Duodenal mucosa (tissue), 2 donors: ENCODE results near the gene ADORA2A.

ENCODE experiments used
- H3K27ac ChIP-seq: one replicate; pipeline ENCODE4 v1.7.0; 2013; ENCODE audit warnings: low read depth, low read length
- H3K27me3 ChIP-seq, 2 donors: one replicate each; pipeline ENCODE4 v1.7.0; 2013; ENCODE audit warnings: low read length in 2 of 2, control low read depth in 1 of 2; ENCODE audit not compliant: insufficient read depth in 2 of 2, control insufficient read depth in 1 of 2
- H3K36me3 ChIP-seq, 2 donors: one replicate each; pipeline ENCODE4 v1.7.0; 2013; ENCODE audit warnings: low read length in 2 of 2, control low read depth in 1 of 2; ENCODE audit not compliant: insufficient read depth in 2 of 2, control insufficient read depth in 1 of 2
- H3K4me1 ChIP-seq, 2 donors: one replicate each; pipeline ENCODE4 v1.7.0; 2013; ENCODE audit warnings: low read length in 2 of 2, control low read depth in 1 of 2; ENCODE audit not compliant: insufficient read depth in 2 of 2, control insufficient read depth in 1 of 2
- H3K4me3 ChIP-seq, 2 donors: one replicate each; pipeline ENCODE4 v1.7.0; 2013; ENCODE audit warnings: low read length in 2 of 2, low read depth in 1 of 2
- H3K9ac ChIP-seq, 2 donors: one replicate each; pipeline ENCODE4 v1.7.0; 2013; ENCODE audit warnings: low read length in 2 of 2, low read depth in 1 of 2
- H3K9me3 ChIP-seq, 2 donors: one replicate each; pipeline ENCODE4 v1.7.0; 2013; ENCODE audit warnings: low read length in 2 of 2, control low read depth in 1 of 2; ENCODE audit not compliant: control insufficient read depth in 1 of 2

ADORA2A gene

GRCh38 chr22:24427500-24428164 lies at the start of gene ADORA2A:
Gene ADORA2A, plus strand, starts transcription at chr22:24427599. Its CDS starts 5,806 bp downstream, at chr22:24433405.
- H3K27me3 ChIP-seq = peaks cover 1 to 18% of the 10 kb centered on the region in 2 donors
- no peaks in the 10 kb centered on the region for H3K9me3 ChIP-seq
- H3K36me3 ChIP-seq = no peaks in the 10 kb centered on the region
- peak within 1 kb of the TSS; percentile 33 to 57 for H3K9ac ChIP-seq
- H3K27ac ChIP-seq = peak within 1 kb of the TSS; percentile 58
- peaks cover 19 to 55% of the 10 kb centered on the region in 2 donors for H3K4me1 ChIP-seq
- H3K4me3 ChIP-seq = peak within 1 kb of the TSS; percentile 29 to 44

GRCh38 chr22:24379536-24379935 lies 47.9 kb upstream of the ADORA2A start:
- no peaks in the 10 kb centered on the region for H3K4me1 ChIP-seq

GRCh38 chr22:24380220-24380904 lies 47.0 kb upstream of the ADORA2A start:
- no peaks in the 10 kb centered on the region for H3K4me1 ChIP-seq
- H3K27ac ChIP-seq = no peak overlapping the region
- no peaks in the 10 kb centered on the region for H3K27me3 ChIP-seq

More at GRCh38 chr22:24379536-24379935, 47.9 kb upstream of the ADORA2A start:
- H3K27ac ChIP-seq = no peak overlapping the region
- H3K9me3 ChIP-seq = no peaks in the 10 kb centered on the region
- H3K27me3 ChIP-seq = no peaks in the 10 kb centered on the region
- H3K36me3 ChIP-seq = peaks cover 2 to 33% of the 10 kb centered on the region in 2 donors
- no peak overlapping the region for H3K4me3 ChIP-seq
- H3K9ac ChIP-seq = no peak overlapping the region

DNA sequence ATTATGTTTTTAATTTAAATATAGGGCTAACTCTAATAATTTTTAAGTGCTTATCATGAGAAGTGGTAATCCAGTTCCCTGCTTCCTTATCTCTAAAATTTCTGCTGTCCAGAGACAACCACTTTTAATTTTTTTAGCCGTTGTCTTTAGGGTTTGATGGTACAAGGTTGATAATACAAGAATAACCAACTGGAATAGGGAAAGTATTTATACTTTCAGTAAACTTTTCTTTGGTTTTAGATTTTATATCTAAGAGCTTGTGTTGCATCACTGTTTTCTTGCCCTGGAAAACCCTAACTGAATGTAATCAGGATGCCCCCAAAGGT lies 46.5 kb upstream of the ADORA2A start:
- Histone ChIP-seq H3K27me3 (no peaks in the 10 kb centered on the region), H3K36me3 (peaks cover 0 to 28% of the 10 kb centered on the region in 2 donors), H3K27ac (no peak overlapping the region), H3K9ac (no peak overlapping the region), H3K4me3 (no peak overlapping the region), H3K4me1 (no peaks in the 10 kb centered on the region), H3K9me3 (no peaks in the 10 kb centered on the region)

More at GRCh38 chr22:24380220-24380904, 47.0 kb upstream of the ADORA2A start:
- H3K36me3 ChIP-seq = peaks cover 0 to 33% of the 10 kb centered on the region in 2 donors
- H3K9ac ChIP-seq = no peak overlapping the region
- H3K4me3 ChIP-seq = no peak overlapping the region
- H3K9me3 ChIP-seq = no peaks in the 10 kb centered on the region

- H3K4me1 ChIP-seq = no peaks in the 10 kb centered on the region
- H3K9me3 ChIP-seq = no peaks in the 10 kb centered on the region
- peaks cover 0 to 12% of the 10 kb centered on the region in 2 donors for H3K36me3 ChIP-seq
- no peaks in the 10 kb centered on the region for H3K27me3 ChIP-seq
- no peak overlapping the region for H3K9ac ChIP-seq
- no peak overlapping the region for H3K4me3 ChIP-seq
- H3K27ac ChIP-seq = no peak overlapping the region
These were observed 44.3 kb upstream of the ADORA2A start for GRCh38 chr22:24383061-24383460.

- H3K4me3 ChIP-seq = no peak overlapping the region
- no peaks in the 10 kb centered on the region for H3K4me1 ChIP-seq
- H3K36me3 ChIP-seq = peaks cover 0 to 10% of the 10 kb centered on the region in 2 donors
- H3K27ac ChIP-seq = no peak overlapping the region
- no peak overlapping the region for H3K9ac ChIP-seq
- no peaks in the 10 kb centered on the region for H3K27me3 ChIP-seq
- H3K9me3 ChIP-seq = no peaks in the 10 kb centered on the region
These were observed 43.3 kb upstream of the ADORA2A start for GRCh38 chr22:24384131-24384530.

- Histone ChIP-seq H3K27me3 (no peaks in the 10 kb centered on the region), H3K36me3 (peaks cover 0 to 3% of the 10 kb centered on the region in 2 donors)
These were observed 40.4 kb upstream of the ADORA2A start for GRCh38 chr22:24386937-24387471.

DNA sequence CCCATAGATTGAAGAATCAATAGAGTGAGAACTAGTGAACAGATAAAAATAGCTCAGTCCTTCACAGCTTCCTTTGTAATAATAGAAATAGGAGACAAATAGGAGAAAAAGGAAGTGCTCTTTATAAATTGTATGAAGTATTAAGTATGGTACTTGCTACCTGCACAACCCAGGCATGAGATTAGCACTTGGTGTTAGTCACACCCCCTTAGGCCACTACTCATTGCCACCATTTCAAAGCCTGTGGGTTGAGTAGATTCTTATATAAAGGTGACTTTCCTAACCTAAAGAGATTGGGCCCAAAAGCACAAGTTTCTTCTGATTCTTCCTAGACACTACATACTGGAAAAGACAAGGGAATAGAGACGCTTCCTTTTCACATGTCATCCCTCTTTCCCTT lies 37.7 kb upstream of the ADORA2A start:
- Histone ChIP-seq H3K27me3 (no peaks in the 10 kb centered on the region), H3K9ac (no peak overlapping the region), H3K27ac (no peak overlapping the region), H3K4me3 (no peak overlapping the region), H3K9me3 (no peaks in the 10 kb centered on the region), H3K36me3 (peaks cover 0 to 3% of the 10 kb centered on the region in 2 donors), H3K4me1 (peaks cover 8 to 10% of the 10 kb centered on the region in 2 donors)

More at GRCh38 chr22:24386937-24387471, 40.4 kb upstream of the ADORA2A start:
- no peaks in the 10 kb centered on the region for H3K9me3 ChIP-seq
- H3K27ac ChIP-seq = no peak overlapping the region
- H3K4me3 ChIP-seq = no peak overlapping the region
- H3K4me1 ChIP-seq = peaks cover 8% of the 10 kb centered on the region in 2 donors
- no peak overlapping the region for H3K9ac ChIP-seq

DNA sequence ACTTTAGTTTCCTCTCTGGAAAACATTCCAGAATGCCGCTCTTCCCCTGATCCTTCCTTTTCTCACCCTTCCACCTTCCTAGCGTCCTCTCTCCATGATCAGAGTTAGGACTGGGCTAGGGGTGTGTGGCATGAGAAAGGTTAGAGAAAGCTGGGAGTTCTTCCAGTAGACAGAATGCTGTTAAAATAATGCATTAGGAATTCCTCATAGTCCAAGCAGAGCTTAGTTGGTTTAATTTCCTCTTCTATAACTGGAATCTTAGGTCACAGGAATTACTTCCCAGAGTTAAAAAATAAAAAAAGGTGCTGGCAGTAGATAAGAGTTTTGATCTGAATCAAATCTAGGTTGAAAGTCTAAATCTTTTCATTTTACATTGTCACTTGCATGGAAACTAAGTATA lies 37.2 kb upstream of the ADORA2A start:
- Histone ChIP-seq H3K4me1 (peaks cover 8 to 10% of the 10 kb centered on the region in 2 donors), H3K9ac (no peak overlapping the region), H3K4me3 (no peak overlapping the region), H3K36me3 (peaks cover 0 to 3% of the 10 kb centered on the region in 2 donors), H3K27ac (no peak overlapping the region), H3K27me3 (no peaks in the 10 kb centered on the region), H3K9me3 (no peaks in the 10 kb centered on the region)

- Histone ChIP-seq H3K27me3 (no peaks in the 10 kb centered on the region), H3K4me1 (peaks cover 8 to 10% of the 10 kb centered on the region in 2 donors), H3K4me3 (no peak overlapping the region), H3K27ac (no peak overlapping the region), H3K9ac (no peak overlapping the region), H3K36me3 (peaks cover 0 to 3% of the 10 kb centered on the region in 2 donors), H3K9me3 (no peaks in the 10 kb centered on the region)
These were observed 36.8 kb upstream of the ADORA2A start for GRCh38 chr22:24390576-24390975.
